GM12864 (cell line): Measurements from ENCODE around the gene CEP162.

Experiments
- DNase-seq: peaks from one replicate; pipeline ENCODE4 v3.0.0-alpha.2; 2011; ENCODE audit warnings: low read depth
- H3K4me3 ChIP-seq: 2 replicates; pipeline ENCODE4 v1.5.1; 2011; ENCODE audit warnings: mild to moderate bottlenecking, low read depth, low read length, control low read depth
- CTCF ChIP-seq: IDR thresholded peaks from 2 replicates; pipeline ENCODE4 v1.5.1; 2011; ENCODE audit warnings: low read depth, mild to moderate bottlenecking, moderate library complexity, low read length, control low read depth, inconsistent platforms; ENCODE audit errors: missing control alignments

The CEP162 gene

DNA sequence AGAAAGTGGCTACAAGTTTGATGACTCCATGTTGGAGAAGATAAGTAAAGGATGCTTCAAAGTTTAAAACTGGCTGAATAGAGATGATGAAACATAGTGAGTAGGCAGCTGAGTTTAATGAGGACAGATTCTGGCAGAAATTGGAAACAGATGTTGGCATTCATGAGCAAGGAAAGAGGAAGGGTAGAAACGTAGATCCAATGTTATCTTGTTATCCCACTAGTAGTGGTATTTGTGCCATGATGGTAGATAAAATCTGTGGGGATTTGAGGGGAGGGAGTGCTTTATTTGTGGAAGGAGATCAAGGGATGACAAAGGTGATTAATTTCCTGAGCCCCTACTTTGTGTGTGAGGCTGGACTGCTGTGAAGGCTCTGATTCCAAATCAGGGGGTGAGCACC, 124.4 kb downstream of the CEP162 start:
- H3K4me3 ChIP-seq: no peak overlapping the region
- no peak for TF ChIP-seq CTCF
- DNase-seq: no peak

- H3K4me3 ChIP-seq: no peak overlapping the region
- no peak for TF ChIP-seq CTCF
- no peak for DNase-seq
Observed at GRCh38 chr6:84095156-84095555, 132.3 kb downstream of the CEP162 start.

DNA sequence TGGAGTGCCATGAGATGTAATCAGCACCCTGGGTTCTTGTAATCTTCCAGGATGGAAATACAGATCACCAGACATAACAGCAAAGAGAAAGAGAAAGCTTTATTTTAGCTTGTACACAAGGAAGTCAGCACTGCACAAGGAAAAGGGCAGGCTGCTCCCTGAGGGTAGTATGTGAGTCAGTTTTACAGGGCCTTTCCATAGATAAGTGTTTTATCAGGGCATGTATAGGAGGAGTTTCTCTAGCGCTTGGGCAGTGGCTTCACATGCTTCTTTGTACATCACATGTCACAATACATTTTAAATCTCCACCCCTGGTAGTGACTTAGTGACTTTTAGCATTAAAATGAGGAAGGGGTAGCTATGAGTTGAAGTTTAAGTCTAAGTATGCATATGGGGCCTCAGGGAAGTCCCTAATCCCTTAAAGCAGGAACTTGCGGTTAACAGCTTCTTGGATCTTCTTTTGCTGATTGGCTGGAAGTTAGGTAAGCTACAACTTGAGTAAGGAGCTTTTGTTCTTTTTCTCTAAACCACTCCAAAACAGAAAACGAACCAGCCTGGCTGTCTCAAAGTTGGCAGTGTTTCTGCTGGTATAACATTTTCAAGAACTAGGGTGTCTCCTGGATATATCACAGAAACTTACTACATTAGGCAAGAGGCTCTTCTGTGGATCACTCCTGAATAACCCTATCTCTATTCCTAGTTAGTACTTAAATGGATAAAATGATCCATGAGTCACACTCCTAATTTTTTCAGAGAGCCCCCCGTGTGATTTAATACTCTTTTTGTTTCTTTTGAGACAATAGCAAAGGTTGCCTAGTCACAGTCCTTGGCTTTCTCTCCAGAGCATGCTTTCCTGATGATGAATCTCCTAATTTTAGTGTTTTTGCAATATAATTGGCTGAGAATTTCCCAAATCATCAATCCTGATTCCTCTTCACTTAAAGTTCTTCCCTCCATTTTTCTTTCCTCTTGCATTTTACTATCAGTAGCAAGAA, 133.7 kb downstream of the CEP162 start:
- no peak overlapping the region for H3K4me3 ChIP-seq
- DNase-seq: no peak
- TF ChIP-seq CTCF: no peak

DNA sequence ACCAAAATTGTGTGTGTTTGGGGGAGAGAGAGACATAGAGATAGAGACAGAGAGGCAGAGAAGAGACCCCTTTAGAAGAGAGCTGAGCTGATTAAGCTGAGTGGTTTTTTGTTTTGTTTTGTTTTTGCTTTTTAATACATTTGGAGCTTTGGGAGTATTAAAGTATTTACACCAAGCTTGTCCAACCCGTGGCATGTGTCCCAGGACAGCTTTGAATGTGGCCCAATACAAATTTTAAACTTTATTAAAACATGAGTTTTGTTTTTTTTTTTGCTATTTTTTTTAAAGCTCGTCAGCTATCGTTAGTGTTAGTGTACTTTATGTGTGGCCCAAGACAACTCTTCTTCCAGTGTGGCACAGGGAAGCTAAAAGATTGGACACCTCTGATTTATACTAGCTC, 137.9 kb downstream of the CEP162 start:
- no peak for TF ChIP-seq CTCF
- no peak overlapping the region for H3K4me3 ChIP-seq
- DNase-seq: no peak

GRCh38 chr6:84089081-84089480, 138.4 kb downstream of the CEP162 start:
- H3K4me3 ChIP-seq: no peak overlapping the region
- DNase-seq: no peak
- no peak for TF ChIP-seq CTCF

- no peak for DNase-seq
- no peak overlapping the region for H3K4me3 ChIP-seq
- no peak for TF ChIP-seq CTCF
Observed at GRCh38 chr6:84086545-84087429, 140.7 kb downstream of the CEP162 start.
